Epithelial cell of esophagus (primary cell): ENCODE data around the gene SAMD3.
"Not testable (repeated sequence)": the region's sequence is repeated elsewhere in the genome, so short reads cannot be mapped to it uniquely, and the experiment has no call there.

Experiments used
- DNase-seq: peaks from one replicate; pipeline ENCODE4 v3.0.0; 2010; ENCODE audit warnings: low read depth
- H3K4me3 ChIP-seq: 2 replicates; pipeline ENCODE4 v1.5.1; 2011; ENCODE audit warnings: mild to moderate bottlenecking, low read length, control low read depth
- CTCF ChIP-seq: IDR thresholded peaks from 2 replicates; pipeline ENCODE4 v1.5.1; 2011; ENCODE audit warnings: low read depth, mild to moderate bottlenecking, low read length, control low read depth, inconsistent platforms; ENCODE audit not compliant: insufficient read depth; ENCODE audit errors: missing control alignments

The SAMD3 gene

GRCh38 chr6:130222775-130223174 is at the start of gene SAMD3:
Gene SAMD3 (minus strand): TSS chr6:130222951. CDS start chr6:130215273, 7,678 bp downstream.
- no peak within 1 kb of the TSS for H3K4me3 ChIP-seq
- DNase-seq, result no peak

GRCh38 chr6:130269969-130270635 is 47.4 kb upstream of the SAMD3 start:
- no peak for DNase-seq
- H3K4me3 ChIP-seq, result no peak overlapping the region
- no peak for TF ChIP-seq CTCF

More at GRCh38 chr6:130222775-130223174, at the start of gene SAMD3:
- no peak for TF ChIP-seq CTCF

GRCh38 chr6:130265553-130265952 is 42.8 kb upstream of the SAMD3 start:
- H3K4me3 ChIP-seq, result not testable (repeated sequence)

GRCh38 chr6:130262008-130262407 is 39.3 kb upstream of the SAMD3 start:
- TF ChIP-seq CTCF, result no peak
- DNase-seq, result no peak
- H3K4me3 ChIP-seq, result no peak overlapping the region

More at GRCh38 chr6:130265553-130265952, 42.8 kb upstream of the SAMD3 start:
- DNase-seq, result not testable (repeated sequence)

GRCh38 chr6:130261558-130261957 is 38.8 kb upstream of the SAMD3 start:
- not testable (repeated sequence) for DNase-seq, H3K4me3 ChIP-seq

GRCh38 chr6:130260614-130261241 is 38.0 kb upstream of the SAMD3 start:
- DNase-seq, H3K4me3 ChIP-seq: not testable (repeated sequence)

GRCh38 chr6:130260050-130260462 is 37.3 kb upstream of the SAMD3 start:
- H3K4me3 ChIP-seq, DNase-seq: not testable (repeated sequence)

GRCh38 chr6:130259557-130259956 is 36.8 kb upstream of the SAMD3 start:
- no peak for DNase-seq
- H3K4me3 ChIP-seq, result no peak overlapping the region
- TF ChIP-seq CTCF, result no peak

GRCh38 chr6:130259140-130259539 is 36.4 kb upstream of the SAMD3 start:
- TF ChIP-seq CTCF, result no peak
- DNase-seq, result no peak
- H3K4me3 ChIP-seq, result no peak overlapping the region
